GM21381 (cell line): ENCODE results near the gene PPCS.
"Not testable (repeated sequence)": the region's sequence is repeated elsewhere in the genome, so short reads cannot be mapped to it uniquely, and the experiment has no call there.

ENCODE experiments used
- ATAC-seq: cut with Tn5 transposase; IDR thresholded peaks from one replicate; pipeline ENCODE4 v1.9.1; 2021; ENCODE audit warnings: mild to moderate bottlenecking, moderate library complexity; ENCODE audit not compliant: unreplicated experiment

Gene PPCS

DNA sequence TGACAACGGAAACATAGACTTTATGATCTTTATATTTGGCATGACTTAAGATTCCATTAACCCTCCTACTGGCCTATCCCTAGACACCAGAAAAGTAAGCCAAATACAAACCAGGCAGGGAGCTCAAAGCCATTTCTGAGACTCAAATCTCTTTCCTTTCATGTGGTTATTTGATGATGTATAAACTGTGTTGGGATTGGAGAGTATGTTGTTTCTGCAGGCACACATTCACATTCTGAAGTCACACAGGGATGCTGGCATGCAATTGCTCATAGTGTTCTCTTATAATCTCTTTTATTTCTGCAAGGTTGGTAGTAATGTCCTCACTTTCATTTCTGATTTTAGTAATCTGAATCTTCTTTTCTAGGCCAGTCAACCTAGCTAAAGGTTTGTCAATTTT, 6.3 kb upstream of the PPCS start:
- no peak for ATAC-seq

DNA sequence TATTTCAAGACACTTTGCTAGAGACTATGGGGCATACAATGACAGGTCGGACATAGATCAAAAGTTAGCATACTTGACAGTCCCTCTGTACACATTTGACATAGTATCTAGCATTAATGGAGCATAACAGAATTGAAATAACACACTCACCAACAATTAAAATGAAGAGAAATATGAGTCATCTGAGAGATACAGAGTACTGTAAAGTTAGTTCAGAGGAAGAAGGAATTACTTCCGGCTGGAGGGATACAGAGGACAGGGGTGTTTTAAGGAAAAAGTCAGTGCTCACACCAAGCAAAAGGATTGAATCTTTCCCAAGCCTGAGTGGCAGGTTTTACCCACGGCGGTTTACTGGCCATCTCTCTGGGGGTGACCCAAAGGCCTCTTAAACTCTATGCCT, 3.0 kb upstream of the PPCS start:
- no peak for ATAC-seq

DNA sequence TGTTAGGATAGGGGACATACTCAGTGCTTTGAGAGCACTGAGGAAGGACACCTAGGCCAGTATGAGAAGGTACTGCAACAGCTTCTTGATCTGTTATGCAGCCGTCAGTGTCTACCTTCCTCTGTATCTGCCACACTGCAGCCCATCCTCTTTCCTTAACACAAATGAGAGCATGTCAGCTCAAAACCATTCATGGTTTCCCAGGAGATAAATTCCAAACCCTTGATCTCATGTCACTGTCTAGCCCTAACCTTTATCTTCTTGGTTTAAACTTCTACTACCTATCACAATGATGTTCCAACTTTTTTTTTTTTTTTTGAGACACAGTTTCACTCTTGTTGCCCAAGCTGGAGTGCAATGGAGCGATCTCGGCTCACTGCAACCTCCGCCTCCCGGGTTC, 1.9 kb upstream of the PPCS start:
- ATAC-seq = no peak

DNA sequence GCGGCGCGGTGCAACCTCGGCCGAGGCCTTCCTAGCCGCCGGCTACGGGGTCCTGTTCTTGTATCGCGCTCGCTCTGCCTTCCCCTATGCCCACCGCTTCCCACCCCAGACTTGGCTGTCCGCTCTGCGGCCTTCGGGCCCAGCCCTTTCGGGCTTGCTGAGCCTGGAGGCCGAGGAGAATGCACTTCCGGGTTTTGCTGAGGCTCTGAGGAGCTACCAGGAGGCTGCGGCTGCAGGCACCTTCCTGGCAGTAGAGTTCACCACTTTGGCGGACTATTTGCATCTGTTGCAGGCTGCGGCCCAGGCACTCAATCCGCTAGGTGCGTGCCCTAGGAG, 379 bp downstream of the PPCS start:
- peak; percentile 43 for ATAC-seq

DNA sequence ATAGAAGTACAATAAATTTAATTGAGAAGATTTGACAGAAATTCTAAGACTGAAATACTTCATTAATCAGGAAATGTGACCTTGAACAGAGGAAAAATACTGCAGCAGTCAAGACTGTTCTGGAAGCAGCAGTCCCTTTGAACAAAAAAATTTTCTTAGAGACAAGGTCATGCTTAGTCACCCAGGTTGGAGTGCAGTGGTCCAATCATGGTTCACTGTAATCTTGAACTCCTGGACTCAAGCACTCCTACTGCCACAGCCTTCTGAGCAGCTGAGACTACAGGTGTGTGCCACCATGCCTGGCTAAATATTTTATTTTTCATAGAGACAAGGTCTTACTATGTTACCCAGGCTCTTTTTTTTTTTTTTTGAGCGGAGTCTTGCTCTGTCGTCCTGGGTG, 4.9 kb downstream of the PPCS start:
- ATAC-seq = no peak

DNA sequence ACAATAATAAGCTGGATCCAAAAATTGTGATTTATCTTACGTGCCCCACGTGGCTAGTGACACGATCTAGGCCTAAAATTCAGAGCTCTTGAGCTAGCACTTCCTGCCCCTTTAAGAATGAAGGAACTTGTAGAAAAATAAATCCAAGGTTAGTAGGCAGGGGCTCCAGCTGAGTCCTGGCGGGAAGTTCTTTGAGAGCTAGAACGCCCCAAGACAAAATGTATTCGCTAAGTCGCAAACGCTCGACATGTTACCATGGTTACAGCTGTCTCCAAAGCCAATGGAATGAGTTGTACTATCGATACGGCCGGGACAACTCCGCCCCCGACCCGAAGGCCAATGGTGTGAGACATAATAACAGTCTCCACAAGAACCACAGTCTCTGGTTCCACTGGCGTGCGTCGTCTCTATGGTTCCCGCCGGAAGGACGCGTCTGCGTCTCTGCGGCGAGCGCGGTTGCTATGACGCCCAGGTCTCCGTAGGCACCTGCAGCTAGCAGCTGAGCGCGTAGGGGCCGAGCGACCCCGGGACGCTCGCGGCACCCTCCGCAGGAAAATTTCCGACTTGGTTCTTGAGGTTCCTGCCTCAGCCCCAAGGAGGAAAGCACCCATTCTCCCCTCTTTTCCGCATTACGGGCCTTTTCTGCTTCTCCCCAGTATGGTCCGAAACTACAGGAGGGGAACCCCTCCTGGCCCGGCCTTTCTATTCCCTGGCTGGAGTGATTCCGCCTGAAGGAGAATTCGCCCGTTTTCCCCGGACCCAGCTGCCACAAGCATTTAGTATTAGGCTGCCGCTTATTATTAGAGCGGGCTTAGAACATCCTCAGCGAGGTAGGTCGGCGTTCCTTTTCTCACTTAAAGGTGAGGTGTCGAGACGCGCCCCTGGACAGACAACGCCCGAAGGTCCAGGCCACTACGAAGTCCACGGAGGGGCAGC, 6.8 kb downstream of the PPCS start, which contains the start of gene CCDC30:
Gene CCDC30 (plus strand): TSS at position 459 of the 936 bp plus-strand sequence. CDS start 17,266 bp downstream, outside the sequence.
- peak; percentile 97 for ATAC-seq

DNA sequence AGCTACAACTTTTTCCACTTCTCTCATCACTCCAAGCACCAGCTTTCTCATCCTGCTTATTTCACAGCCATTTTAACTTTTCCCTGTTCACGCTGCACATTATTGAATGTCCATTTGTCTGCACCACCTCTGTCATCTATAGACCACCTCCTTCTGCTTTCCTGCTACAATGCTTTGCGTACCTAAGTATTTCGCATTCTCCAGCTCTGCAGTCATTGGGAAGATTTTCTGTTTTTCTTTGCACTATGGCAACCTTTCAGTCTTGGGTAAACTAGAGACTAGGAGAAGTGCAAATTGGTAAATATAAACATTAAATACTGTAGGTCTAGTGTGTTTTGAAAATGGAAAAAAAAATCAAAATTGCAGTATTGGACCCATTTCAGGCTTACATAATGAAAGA, 7.6 kb downstream of the PPCS start:
- no peak for ATAC-seq

DNA sequence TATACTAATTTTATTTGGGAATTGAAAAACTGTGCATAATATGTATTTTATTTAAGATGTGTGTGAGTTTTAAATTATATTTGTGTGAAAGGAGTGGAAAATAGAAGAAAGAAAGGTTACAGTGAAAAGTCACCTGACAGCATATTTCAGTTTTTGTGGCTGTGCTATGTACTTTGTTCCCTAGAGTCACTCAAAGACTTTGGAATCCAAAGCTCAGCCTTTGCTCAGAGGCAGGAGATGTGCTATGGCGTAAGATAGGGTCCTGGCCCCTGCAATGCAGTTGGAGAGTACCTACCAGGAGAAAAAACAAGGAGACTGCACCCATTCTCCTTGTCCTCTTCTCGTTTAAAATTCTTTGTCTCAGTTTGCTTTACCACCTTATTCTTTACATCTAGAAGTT, 9.7 kb downstream of the PPCS start:
- no peak for ATAC-seq

DNA sequence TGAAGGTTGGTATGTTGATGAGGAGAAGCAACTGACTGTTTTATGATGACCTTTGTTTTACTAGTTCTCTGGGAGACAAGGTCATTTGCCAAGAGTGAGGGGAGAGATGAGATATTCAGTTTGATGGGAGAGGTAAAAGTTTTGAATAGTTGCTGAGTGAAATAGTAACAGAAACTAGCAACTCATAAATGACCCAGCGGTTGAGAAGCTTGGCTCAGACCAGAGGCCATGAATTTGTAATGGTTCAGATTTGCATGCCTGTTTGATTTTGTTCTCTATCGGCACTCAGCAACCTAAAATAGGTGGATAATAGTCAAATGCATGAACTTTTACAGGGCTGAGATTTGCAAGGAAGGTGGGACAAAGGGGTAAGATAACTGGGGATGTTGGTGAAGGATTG, 13.4 kb downstream of the PPCS start:
- ATAC-seq = no peak

DNA sequence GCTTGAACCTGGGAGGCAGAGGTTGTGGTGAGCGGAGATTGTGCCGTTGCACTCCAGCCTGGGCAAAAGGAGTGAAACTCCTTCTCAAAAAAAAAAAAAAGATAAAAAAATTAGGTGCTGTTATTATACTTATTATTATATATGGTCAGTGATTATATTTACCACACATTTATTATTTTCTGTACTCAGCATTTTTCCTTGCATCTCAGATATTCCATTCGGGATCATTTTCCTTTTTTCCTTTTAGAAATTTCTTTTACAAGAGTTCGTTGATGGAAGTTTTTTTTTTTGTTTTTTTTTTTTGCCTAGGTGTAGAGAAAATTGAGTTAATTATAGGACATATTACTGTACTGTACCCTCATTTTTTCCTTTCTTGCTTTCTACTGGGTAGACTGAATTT, 20.3 kb downstream of the PPCS start:
- ATAC-seq = no peak

DNA sequence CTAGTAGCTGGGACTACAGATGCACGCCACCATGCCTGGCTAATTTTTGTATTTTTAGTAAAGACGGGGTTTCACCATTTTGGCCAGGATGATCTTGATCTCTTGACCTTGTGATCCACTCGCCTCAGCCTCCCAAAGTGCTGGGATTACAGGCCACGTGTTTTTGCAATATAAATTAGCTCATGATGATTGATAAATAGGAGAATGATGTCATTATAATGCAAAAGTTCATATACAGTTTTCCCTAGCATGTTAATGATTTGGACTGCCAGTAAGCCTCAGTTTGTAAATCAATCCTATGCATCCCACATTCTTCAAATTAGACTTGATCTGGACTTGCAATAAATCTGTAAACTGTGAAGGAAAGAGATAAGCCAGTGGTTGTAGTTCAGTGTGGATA, 21.0 kb downstream of the PPCS start:
- not testable (repeated sequence) for ATAC-seq

DNA sequence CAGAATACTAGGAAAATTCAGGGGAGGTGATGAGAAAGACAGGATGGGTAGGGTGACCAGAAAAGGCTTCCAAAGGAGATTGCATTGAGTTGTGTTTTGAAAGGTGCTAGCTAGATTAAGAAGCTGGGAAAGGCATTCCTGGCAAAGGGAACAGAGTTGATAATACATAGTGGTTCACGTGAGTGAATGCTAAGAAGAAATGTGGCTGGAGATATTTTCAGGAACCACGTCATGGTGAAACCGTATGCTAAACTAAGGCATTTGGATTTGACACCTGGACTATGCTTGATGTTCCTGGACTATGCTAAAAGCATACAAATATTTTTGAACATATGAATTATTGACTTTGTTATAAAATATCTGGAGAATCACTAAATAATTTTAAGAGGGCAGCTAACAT, 21.4 kb downstream of the PPCS start:
- no peak for ATAC-seq

DNA sequence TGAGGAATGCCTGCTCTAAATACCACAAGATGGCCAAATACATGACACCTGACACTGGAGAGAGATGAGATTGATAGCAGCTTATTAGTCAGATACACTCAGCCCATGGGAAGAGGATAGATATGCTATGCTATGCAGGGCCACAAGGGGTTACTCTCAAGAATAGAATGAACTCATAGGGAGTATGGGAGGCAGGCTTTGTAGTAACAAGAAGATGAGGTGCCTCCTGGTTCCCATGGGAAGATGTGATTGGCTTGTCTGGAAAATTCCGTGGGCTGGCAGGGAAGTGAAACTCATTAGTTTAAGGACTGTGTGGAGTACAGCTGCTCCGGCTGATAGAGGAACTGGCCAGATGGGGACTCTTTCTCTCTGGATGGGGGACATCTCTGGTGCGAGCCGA, 23.3 kb downstream of the PPCS start:
- ATAC-seq = no peak

DNA sequence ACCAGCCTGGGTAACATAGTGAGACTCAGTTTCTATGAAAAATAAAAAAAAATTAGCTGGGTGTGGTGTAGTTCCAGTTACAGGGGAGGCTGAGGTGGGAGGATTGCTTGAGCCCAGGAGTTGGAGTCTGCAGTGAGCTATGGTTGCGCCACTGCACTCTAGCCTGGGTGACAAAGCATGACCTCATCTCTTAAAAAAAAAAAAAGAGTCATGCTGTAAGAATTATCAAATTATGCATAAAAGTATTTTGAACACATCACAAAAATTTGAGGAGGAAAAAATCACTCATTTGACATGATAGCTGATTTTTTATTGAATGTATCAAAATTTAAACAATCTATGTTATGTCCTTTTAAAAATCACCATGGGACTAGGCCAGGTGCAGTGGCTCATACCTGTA, 24.6 kb downstream of the PPCS start:
- no peak for ATAC-seq

DNA sequence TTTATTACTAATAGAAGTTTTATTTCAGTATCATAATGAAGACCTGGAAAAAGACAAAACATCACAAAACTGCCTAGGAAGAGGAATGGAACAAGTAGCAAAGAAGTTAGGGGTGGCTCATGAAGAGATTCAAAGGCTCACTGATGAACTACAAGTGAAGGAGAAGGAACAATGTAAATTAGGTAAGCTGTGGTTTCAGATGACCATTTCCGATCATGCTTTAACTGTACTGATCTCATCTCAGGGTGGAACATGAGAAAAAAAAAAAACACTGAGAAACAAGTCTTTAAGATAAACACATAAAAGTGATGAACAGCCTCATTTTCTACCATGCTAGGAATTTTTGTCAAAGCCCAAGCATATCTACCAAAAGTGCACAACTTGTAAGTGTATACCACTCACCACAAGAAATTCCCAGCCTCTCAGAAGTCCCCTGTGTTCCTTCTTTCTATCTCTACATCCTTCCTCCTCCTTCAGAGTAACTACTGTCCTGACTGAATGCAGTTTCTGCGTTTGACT, 26.4 kb downstream of the PPCS start:
- no peak for ATAC-seq

DNA sequence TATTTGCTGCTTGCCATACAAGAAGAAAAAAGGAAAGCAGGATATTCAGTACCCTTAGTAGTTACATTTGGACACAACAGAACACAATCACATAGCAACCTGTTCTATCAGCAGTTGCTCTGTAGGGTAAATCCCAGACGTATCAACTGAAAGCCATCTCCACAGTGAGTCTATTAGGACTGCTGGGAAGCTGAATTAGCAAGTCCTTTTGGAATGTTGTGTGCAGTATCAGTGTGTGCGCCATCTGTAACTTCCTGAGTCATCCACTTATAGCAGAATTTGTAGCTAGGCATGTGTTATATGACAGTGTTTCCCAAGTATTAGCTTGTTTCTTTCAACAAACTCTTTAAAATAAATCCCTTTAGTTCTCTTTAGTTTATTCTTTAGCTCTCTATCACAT, 28.0 kb downstream of the PPCS start:
- ATAC-seq = no peak

DNA sequence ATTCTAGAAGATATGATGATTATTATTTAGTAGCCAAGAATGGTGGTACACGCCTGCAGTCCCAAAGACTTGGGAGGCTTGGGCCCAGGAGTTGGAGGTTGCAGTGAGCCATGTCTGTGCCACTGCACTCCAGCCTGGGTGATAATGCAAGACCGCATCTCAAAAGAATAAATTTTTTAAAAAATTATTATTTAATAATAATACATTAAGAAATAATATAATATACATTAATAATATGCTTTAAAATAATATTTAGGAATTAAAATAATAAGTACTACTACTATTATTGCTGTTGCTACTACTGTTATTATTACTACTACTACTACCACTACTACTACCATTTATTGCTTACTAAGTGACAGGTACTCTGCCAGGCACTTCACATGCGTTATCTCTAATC, 33.9 kb downstream of the PPCS start:
- ATAC-seq = no peak

DNA sequence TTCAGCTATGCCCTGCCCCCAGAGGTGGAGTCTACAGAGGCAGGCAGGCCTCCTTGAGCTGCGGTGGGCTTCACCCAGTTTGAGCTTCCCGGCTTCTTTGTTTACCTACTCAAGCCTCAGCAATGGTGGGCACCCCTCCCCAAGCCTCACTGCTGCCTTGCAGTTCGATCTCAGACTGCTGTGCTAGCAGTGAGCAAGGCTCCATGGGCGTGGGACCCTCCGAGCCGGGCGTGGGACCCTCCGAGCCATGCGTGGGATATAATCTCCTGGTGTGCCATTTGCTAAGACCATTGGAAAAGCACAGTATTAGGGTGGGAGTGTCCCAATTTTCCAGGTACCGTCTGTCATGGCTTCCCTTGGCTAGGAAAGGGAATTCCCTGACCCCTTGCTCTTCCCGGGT, 45.7 kb downstream of the PPCS start:
- ATAC-seq = not testable (repeated sequence)

DNA sequence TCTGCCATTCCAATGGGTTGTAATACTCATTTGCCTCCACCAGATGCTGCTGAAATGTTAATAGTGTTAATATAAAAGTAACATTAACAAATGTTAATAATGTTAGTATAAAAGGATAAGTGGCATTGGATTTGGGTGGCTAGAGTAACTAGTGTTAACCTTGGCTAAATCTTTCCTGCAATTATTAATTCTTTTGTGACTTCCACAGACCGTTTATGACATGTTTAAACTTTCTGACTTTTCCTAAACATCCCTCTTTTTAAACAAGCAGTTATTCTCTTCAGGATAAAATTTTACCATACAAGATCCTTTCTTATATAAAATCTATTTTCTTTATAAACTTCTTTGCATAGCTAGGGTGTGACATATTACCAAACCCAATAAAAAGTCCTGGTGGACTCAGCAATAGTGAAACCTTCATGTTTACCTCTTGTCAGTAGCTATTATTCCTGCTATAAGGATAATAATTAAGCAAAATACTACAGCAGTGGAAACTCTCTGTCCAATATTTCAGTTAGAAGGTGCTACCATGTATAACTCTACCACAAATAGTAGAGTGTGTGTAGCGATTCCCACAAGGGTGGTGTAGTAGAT, 48.3 kb downstream of the PPCS start:
- no peak for ATAC-seq

DNA sequence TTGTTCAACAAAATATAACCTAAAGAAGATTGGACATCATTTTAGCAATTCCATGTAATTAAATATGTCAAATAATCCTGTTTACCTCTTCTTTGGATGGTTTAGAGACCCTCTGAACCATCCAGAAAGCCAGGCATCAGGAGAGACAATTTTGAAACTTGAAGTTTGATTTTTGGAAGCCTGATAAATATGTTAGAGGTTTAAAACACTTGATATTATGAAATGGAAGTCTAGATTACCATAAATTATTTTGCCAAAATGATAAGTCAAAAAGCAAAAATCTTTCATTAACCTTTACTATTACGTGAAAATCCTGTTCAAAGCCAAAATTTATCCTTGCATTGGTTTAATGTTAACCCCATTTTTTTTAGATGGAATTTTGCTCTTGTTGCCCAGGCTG, 50.2 kb downstream of the PPCS start:
- ATAC-seq = no peak
